GM12872 (cell line): ENCODE measurements around the gene PTPRN2.

Experiments
- CTCF ChIP-seq: IDR thresholded peaks from 3 replicates; pipeline ENCODE4 v1.5.1; 2011; ENCODE audit warnings: low read depth, mild to moderate bottlenecking, low read length, moderate library complexity; ENCODE audit not compliant: insufficient read depth

Gene PTPRN2

GRCh38 chr7:157601530-157601929, 986.1 kb downstream of the PTPRN2 start:
- TF ChIP-seq CTCF: no peak

GRCh38 chr7:157599491-157599890, 988.1 kb downstream of the PTPRN2 start:
- no peak for TF ChIP-seq CTCF

GRCh38 chr7:157597562-157597961, 990.1 kb downstream of the PTPRN2 start:
- no peak for TF ChIP-seq CTCF

- no peak for TF ChIP-seq CTCF
These were observed 990.7 kb downstream of the PTPRN2 start for GRCh38 chr7:157596881-157597280.

- no peak for TF ChIP-seq CTCF
These were observed 991.2 kb downstream of the PTPRN2 start for GRCh38 chr7:157596471-157596870.

GRCh38 chr7:157596026-157596425, 991.6 kb downstream of the PTPRN2 start:
- no peak for TF ChIP-seq CTCF

GRCh38 chr7:157595086-157595855, 992.4 kb downstream of the PTPRN2 start:
- no peak for TF ChIP-seq CTCF

GRCh38 chr7:157594306-157594705, 993.3 kb downstream of the PTPRN2 start:
- no peak for TF ChIP-seq CTCF
